ENCODE data around the gene ACTR6. TPM values are rescaled to one million over a fixed set of nuclear protein-coding genes. Genes with fewer than 3 reads are reported as not detected.

Gene ACTR6
- total and polyA plus RNA-seq, 9 of the 15 experiments (the other 6 are each of a cell fraction or from before 2014, with no cell fraction given): 26.1 to 109 (median 70.9) TPM

- no peak for DNase-seq (ENCODE audit: extremely low read depth in 1 of 4, low spot score in 3 of 4)
- 81% methylated on average over 3 of the region's 3 CpGs for WGBS (ENCODE audit: insufficient coverage, low coverage, missing lambda C conversion rate)
- Histone ChIP-seq H3K27ac (ENCODE audit: extremely low read depth, low read depth, low read length) (no peak overlapping the region), H3K4me3 (no peak overlapping the region), H3K36me3 (ENCODE audit: control insufficient read depth, insufficient read depth, low read length) (no peaks in the 10 kb centered on the region), H3K4me2 (ENCODE audit: insufficient read depth, low read length) (no peak overlapping the region), H4K20me1 (replicated peaks; ENCODE audit: control insufficient read depth, insufficient read depth, low read length) (no peaks in the 10 kb centered on the region), H3K9me1 (ENCODE audit: control insufficient read depth, insufficient read depth, low read length) (no peaks in the 10 kb centered on the region), H3K9me3 (replicated peaks; ENCODE audit: control insufficient read depth, insufficient read depth, low read depth, low read length) (no peaks in the 10 kb centered on the region), H3K4me1 (replicated peaks in 1 of 2; ENCODE audit: control insufficient read depth in 2 of 2, insufficient read depth in 2 of 2, low read length in 2 of 2) (no peaks in the 10 kb centered on the region), H3K27me3 (ENCODE audit: control insufficient read depth in 2 of 2, insufficient read depth in 2 of 2, low read length in 2 of 2) (no peaks in the 10 kb centered on the region), H2AFZ (ENCODE audit: low read depth, low read length) (no peak overlapping the region), H3K79me2 (ENCODE audit: control insufficient read depth, insufficient read depth, low read length) (no peaks in the 10 kb centered on the region), H3K9ac (ENCODE audit: insufficient read depth in 1 of 2, low read depth in 2 of 2, low read length in 2 of 2) (no peak overlapping the region)
- no TSS peak for BruUV-seq (replicated peaks)
- intact Hi-C loops (cut with micrococcal nuclease) (no loop called here), in situ Hi-C loops (cut with MboI) (no loop called here)
- ChIA-PET CTCF (ENCODE audit: low intra/inter-chr PET ratio) (no interaction called here), POLR2A (no interaction called here)
- FAIRE-seq: no peak
- TF ChIP-seq HSF4 (CRISPR knock-in tag; IDR thresholded peaks at IDR 0.05; ENCODE audit: borderline replicate concordance) (no peak), NR4A1 (CRISPR knock-in tag; IDR thresholded peaks at IDR 0.05) (no peak), NR4A1 (tag; IDR thresholded peaks at IDR 0.05) (no peak), ZNF140 (CRISPR knock-in tag; IDR thresholded peaks at IDR 0.05) (no peak), ZNF695 (CRISPR knock-in tag; IDR thresholded peaks at IDR 0.05) (no peak), MAZ (CRISPR knock-in tag; conservative IDR thresholded peaks at IDR 0.05 in 1 of 2, IDR thresholded peaks at IDR 0.05 in 1 of 2) (no peak), HBP1 (CRISPR knock-in tag; IDR thresholded peaks at IDR 0.05) (no peak), TOE1 (IDR thresholded peaks at IDR 0.05; ENCODE audit: borderline replicate concordance) (no peak), TOE1 (CRISPR knock-in tag; IDR thresholded peaks at IDR 0.05; ENCODE audit: borderline replicate concordance, low read depth) (no peak), ZBTB17 (CRISPR knock-in tag; IDR thresholded peaks at IDR 0.05) (no peak), KLF16 (IDR thresholded peaks at IDR 0.05) (no peak), ZNF143 (CRISPR knock-in tag; IDR thresholded peaks at IDR 0.05) (no peak), USF1 (CRISPR knock-in tag; IDR thresholded peaks at IDR 0.05) (no peak), ZBTB49 (CRISPR knock-in tag; IDR thresholded peaks at IDR 0.05; ENCODE audit: borderline replicate concordance) (no peak), BMI1 (IDR thresholded peaks at IDR 0.05; ENCODE audit: low read length) (no peak), ZNF764 (CRISPR knock-in tag; IDR thresholded peaks at IDR 0.05; ENCODE audit: low read depth) (no peak), CHD1 (IDR thresholded peaks at IDR 0.05; ENCODE audit: low read length) (no peak), BDP1 (IDR thresholded peaks at IDR 0.05; ENCODE audit: insufficient read depth, insufficient read length) (no peak)
- no peak for ATAC-seq
Observed at GRCh38 chr12:100238801-100239200, 38.2 kb downstream of the ACTR6 start.

All from K562 (cell line).